Stimulated activated CD4-positive, alpha-beta T cell treated with anti-CD3 and anti-CD28 coated beads, Interleukin-12 subunit alpha, Interleukin-12 subunit beta, amount 100 ng/mL, for 4 hours (primary cell): ENCODE measurements around the gene EIF3B.
"Not testable (repeated sequence)": the region's sequence is repeated elsewhere in the genome, so short reads cannot be mapped to it uniquely, and the experiment has no call there.

ENCODE experiments used
- DNase-seq: peaks from one replicate; pipeline ENCODE4 v3.0.0-alpha.2; 2020

The EIF3B gene

DNA sequence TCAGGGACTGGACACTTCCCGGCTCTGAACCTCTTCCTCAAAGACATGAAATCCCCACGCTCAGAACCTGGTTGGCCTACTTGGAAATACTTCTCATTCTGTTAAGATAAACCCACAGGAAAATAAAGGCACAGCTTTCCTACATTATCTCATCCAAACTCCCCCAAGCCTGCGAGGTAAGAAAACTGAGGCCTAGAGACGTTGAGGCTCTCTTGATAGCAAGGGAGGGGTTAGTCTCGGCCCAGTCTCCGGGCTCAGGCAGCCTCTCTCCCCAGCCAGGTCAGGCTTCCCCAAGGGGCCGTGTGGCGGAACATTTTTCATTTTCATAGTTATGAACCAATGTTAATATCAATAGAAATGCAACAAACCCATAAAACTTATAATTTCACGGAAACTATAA is 4.6 kb upstream of the EIF3B start:
- no peak for DNase-seq

- DNase-seq, result no peak
These were observed 3.8 kb upstream of the EIF3B start for GRCh38 chr7:2350861-2351260.

DNA sequence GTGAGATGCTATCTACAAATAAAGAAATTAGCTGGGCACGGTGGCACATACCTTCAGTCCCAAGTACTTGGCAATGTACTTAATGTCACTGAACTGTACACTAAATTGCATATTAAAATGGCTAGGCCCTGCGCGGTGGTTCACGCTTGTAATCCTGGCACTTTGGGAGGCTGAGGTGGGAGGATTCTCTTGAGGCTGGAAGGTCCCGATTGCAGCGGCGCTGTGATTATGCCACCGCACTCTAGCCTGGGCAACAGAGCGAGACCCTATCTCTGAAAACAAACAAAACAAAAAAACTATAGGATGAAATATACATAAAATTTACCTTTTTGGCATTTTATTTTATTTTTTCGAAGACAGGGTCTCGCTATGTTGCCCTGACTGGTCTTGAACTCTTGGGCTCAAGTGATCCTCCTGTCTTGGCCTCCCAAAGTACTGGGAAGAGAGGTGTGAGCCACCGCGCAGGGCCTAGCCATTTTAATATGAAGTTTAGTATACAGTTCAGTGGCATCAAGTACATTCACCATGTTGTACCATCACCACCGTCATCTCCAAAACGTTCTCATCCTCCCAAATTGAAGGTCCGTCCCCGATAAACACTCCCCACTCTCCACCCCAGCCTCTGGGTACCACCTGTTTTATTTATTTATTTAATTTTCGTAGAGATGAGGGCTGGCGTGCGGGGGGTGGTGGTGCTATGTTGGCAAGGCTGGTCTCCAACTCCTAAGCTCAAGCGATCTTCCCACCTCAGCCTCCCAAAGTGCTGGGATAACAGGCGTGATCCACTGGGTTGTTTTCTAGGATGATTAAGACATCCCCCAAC is 1.3 kb upstream of the EIF3B start:
- DNase-seq, result no peak

DNA sequence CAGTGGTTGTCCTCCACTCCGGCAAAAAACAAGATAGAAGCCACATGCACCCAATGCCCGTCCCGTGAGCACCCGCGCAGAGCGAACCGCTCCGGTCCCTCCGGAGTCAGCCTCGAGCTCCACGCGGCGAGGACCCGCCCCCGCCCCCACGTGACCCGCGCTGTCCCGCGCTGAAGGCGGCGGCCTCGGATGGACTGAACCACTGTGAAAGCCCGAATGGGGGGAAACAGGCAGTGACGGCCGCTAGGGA is 766 bp upstream of the EIF3B start:
- DNase-seq, result peak; percentile 89

DNA sequence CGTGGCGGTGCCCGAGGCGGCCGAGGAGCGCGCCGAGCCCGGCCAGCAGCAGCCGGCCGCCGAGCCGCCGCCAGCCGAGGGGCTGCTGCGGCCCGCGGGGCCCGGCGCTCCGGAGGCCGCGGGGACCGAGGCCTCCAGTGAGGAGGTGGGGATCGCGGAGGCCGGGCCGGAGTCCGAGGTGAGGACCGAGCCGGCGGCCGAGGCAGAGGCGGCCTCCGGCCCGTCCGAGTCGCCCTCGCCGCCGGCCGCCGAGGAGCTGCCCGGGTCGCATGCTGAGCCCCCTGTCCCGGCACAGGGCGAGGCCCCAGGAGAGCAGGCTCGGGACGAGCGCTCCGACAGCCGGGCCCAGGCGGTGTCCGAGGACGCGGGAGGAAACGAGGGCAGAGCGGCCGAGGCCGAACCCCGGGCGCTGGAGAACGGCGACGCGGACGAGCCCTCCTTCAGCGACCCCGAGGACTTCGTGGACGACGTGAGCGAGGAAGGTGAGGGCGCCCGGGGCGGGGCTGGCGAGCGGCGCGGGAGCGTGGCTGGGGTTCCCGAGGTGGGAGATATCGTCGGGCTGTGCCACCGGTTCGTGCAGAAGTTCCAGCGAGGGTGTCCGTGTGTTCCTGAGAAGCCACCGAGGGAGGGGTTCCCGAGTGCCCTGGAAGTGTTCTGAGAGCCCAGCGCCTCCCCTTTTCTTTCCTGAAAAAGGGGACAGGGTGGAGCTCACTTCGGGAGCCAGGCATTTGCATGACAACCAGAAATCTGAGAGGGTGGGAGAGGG is 495 bp downstream of the EIF3B start:
- peak; percentile 29 for DNase-seq

DNA sequence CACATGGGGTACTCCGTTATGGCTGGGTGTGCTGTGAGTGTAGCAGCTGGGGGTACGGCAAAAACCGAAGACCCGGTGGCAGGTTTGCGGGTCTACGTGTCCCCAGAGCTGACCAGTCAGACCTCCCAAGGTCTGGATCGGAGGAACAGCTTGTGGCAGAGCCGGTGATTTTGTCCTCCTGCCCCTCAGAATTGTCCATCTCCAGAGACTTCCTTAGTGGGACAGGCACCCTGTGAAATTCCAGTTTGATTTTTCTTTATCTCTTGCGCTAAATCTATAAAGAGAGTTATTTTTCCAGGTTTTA is 1.0 kb downstream of the EIF3B start:
- no peak for DNase-seq

DNA sequence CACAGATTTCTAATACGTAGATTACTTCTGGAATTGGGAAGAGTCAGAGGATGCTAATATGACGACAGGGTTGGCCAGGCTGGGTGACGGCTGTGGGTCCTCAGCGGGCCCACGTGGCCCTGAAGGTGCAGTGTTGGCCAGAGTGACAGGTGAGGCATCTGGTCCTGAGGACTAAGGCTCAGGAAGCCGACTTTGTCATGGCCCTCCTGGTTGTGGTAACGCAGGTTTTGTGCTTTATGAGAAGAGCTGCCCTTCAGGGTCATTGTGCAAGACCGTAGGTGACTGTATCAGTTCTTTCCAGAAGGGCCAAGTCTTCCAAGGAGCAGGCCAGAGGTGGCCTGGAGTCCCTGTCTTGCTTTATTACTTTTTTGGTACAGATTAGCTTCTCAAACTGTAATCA is 2.5 kb downstream of the EIF3B start:
- DNase-seq, result no peak

DNA sequence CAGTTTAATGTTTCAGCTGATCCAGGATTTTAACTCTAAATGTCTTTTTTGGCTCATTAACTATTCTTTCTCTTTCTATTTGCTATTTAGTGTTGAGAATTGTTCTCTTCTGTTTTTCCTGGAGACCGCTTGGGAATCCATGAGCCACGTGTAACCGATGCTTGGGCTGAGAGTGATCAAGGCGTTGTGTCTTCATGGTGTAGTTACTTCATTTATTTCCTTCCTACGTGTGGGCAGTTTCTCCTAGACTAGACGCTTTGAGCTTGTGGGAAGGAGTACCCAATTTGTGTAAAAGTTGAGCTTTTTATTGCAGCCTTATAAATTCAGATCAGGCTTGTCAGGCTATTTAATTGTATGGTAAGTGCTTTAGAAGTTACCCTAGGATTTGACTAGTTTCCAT is 2.9 kb downstream of the EIF3B start:
- DNase-seq, result no peak

- DNase-seq, result no peak
These were observed 4.4 kb downstream of the EIF3B start for GRCh38 chr7:2358968-2359527.

DNA sequence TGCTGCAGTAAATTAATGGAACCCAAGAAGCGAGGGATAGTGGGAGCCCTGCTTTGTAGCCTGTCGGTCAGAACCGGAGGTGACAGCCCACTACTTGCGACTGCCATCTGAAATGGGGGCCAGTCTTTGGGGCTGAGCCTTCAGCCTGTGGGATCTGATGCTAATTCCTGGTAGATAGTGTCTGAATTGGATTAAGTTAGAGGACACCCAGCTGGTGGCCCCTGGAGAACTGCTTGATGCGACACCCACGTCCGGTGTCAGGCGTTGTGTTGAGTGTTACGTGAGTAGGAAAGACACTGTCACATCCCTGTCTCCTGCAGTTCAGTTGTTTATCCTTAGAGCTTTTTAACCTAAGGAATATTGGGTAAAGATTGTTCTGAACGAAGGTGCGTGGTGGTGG is 5.0 kb downstream of the EIF3B start:
- no peak for DNase-seq

DNA sequence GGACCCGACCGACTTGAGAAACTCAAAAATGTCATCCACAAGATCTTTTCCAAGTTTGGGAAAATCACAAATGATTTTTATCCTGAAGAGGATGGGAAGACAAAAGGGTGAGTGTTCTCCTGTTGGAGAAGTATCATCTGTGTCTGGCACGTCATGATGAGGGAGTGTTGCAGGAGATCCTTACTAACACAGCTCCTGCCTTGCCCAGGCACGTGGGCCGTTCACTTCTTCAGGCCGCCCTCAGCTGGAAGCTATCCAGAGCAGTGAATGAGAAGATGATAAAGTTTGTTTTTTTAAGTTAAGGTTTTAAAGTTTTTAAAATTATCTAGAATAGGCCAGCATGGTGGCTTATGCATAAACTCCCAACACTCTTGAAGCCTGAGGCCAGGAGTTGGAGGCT is 6.2 kb downstream of the EIF3B start:
- DNase-seq, result no peak

DNA sequence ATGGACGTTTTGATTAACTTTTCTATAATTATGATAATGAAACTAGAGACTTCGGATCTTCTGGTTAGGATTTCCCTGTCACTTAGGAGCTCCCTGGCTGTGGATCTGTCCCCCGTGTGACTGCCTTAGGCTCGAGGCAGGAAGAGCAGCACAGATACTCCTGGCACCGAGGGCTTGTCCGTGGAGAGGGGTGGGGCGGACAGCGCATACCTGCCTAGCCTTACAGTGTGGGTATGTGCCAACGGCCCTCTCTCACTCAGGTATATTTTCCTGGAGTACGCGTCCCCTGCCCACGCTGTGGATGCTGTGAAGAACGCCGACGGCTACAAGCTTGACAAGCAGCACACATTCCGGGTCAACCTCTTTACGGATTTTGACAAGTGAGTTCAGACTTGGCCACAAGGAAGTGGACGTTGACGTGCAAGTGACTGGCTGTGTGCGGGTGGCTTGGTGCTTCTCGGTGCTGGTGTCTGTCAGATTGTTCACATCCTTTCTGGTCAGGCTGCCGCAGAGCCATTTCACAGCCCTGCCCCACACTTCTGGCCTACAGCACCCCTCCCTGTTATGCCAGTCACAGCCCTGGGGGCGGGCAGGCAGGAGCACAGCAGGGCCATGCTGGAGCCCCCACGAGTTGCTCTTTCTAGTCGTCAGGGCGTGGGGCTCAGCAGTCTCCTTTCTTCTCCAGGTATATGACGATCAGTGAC is 7.9 kb downstream of the EIF3B start:
- DNase-seq, result no peak

- DNase-seq, result no peak
These were observed 14.5 kb downstream of the EIF3B start for GRCh38 chr7:2369139-2369538.

GRCh38 chr7:2371329-2371728 is 16.7 kb downstream of the EIF3B start:
- no peak for DNase-seq

- DNase-seq, result no peak
These were observed 18.1 kb downstream of the EIF3B start for GRCh38 chr7:2372724-2373123.

- no peak for DNase-seq
These were observed 18.5 kb downstream of the EIF3B start for GRCh38 chr7:2373124-2373556.

- no peak for DNase-seq
These were observed 19.0 kb downstream of the EIF3B start for GRCh38 chr7:2373646-2374045.

GRCh38 chr7:2374401-2374800 is 19.8 kb downstream of the EIF3B start:
- DNase-seq, result no peak

DNA sequence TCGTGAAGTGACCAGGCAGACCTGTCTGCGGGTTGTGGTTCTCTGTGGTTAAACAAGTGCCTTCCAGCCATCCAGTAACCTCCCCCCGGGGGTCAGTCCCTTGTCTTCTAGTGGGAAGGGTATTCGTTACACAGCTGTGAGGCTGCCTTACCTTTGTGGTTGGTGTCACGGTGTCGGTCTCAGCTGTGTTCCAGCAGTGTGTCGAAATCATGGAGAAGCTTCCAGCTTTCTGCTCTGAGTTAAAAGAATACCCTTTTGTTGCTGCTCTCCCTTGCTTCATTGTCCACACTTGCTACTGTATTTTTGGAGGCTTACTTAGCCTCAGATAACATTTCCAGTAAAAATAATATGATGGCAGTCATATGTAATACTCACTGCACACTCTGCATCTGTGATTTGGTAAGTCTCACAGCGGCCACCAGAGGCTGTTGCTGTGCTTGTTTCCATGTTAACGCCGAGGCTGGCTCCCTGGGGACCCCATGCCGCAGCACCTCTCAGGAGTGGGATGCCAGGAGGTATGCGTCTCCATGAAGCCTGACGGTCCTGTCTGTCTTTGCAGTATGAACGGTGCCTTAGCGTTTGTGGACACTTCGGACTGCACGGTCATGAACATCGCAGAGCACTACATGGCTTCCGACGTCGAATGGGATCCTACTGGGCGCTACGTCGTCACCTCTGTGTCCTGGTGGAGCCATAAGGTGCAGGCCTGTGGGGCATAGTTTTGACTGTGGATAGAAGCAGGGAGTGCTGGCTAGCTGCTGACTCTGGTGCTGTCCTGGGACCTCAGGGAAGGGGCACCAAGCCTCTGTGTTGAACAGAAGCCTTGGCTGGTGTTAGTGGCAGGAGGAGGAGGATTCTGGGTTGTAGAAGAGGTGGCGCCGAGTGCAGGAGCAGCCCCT is 20.5 kb downstream of the EIF3B start:
- DNase-seq, result no peak

GRCh38 chr7:2376351-2377154 is 21.9 kb downstream of the EIF3B start:
- DNase-seq, result no peak

DNA sequence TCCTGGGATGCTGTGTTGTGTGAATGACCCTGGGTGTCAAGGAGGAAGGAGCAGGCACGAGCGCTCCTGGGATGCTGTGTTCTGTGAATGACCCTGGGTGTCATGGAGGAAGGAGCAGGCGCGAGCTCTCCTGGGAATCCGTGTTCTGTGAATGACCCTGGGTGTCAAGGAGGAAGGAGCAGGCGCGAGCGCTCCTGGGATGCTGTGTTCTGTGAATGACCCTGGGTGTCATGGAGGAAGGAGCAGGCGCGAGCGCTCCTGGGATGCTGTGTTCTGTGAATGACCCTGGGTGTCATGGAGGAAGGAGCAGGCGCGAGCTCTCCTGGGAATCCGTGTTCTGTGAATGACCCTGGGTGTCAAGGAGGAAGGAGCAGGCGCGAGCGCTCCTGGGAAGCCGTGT is 22.9 kb downstream of the EIF3B start:
- not testable (repeated sequence) for DNase-seq

DNA sequence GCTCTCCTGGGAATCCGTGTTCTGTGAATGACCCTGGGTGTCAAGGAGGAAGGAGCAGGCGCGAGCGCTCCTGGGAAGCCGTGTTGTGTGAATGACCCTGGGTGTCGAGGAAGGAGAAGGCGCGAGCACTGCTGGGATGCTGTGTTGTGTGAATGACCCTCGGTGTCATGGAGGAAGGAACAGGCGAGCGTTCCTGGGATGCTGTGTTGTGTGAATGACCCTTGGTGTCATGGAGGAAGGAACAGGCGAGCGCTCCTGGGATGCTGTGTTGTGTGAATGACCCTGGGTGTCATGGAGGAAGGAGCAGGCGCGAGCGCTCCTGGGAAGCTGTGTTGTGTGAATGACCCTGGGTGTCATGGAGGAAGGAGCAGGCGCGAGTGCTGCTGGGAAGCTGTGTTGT is 23.5 kb downstream of the EIF3B start:
- not testable (repeated sequence) for DNase-seq
